IMR-90 (cell line): ENCODE data around the gene DCAF8L2. TPM values are rescaled to one million over a fixed set of nuclear protein-coding genes. Genes with fewer than 3 reads are reported as not detected.

ENCODE experiments used
- ATAC-seq: fragments of 200-7000 bp; cut with Tn5 transposase; 2 replicates; pipeline ENCODE4 v1.9.1; 2020; ENCODE audit warnings: low read depth, mild to moderate bottlenecking, moderate library complexity
- BruUV-seq: library from RNA; stranded (reverse); fragments of 400-500 nt; replicated peaks from 2 replicates; lab custom pipeline; 2021; lab: Mats Ljungman, UMichigan
- CTCF ChIA-PET: fragments of 300-600 bp; formaldehyde crosslinking; extraction: SDS; loops from one replicate; lab custom pipeline; 2021; ENCODE audit warnings: antibody characterized with exemption; lab: Yijun Ruan, JAX
- POLR2A ChIA-PET: fragments of 300-600 bp; sonication (Branson Sonifier 250); formaldehyde crosslinking; loops from one replicate; lab custom pipeline; 2022; ENCODE audit warnings: antibody characterized with exemption; ENCODE audit not compliant: unreplicated experiment; lab: Charles Lee
- DNase-seq: peaks from one replicate; pipeline ENCODE4 v3.0.0; 2013
- H2AFZ ChIP-seq: replicated peaks from 2 replicates; pipeline ENCODE3; 2013; ENCODE audit warnings: low read length, mild to moderate bottlenecking; ENCODE audit not compliant: poor library complexity
- H2AK5ac ChIP-seq: 2 replicates; pipeline ENCODE4 v1.6.1; 2013; ENCODE audit warnings: low read depth, low read length, inconsistent platforms
- H2AK9ac ChIP-seq: replicated peaks from 2 replicates; pipeline ENCODE3; 2013; ENCODE audit warnings: mild to moderate bottlenecking, low read depth, low read length, moderate library complexity; ENCODE audit not compliant: poor library complexity
- H2BK120ac ChIP-seq: 2 replicates; pipeline ENCODE4 v1.6.1; 2013; ENCODE audit warnings: low read depth, low read length, inconsistent platforms
- H2BK15ac ChIP-seq: 3 replicates; pipeline ENCODE4 v1.6.1; 2013; ENCODE audit warnings: low read depth, low read length, inconsistent platforms
- H2BK20ac ChIP-seq: 2 replicates; pipeline ENCODE4 v1.6.1; 2013; ENCODE audit warnings: low read depth, mild to moderate bottlenecking, inconsistent platforms, low read length, moderate library complexity
- H2BK5ac ChIP-seq: 2 replicates; pipeline ENCODE4 v1.6.1; 2013; ENCODE audit warnings: mild to moderate bottlenecking, low read depth, low read length, inconsistent platforms; ENCODE audit not compliant: poor library complexity, severe bottlenecking
- H3K14ac ChIP-seq: replicated peaks from 2 replicates; pipeline ENCODE4 v1.6.1; 2013; ENCODE audit warnings: low read depth, low read length, inconsistent platforms
- H3K18ac ChIP-seq: 2 replicates; pipeline ENCODE4 v1.6.1; 2013; ENCODE audit warnings: low read depth, low read length, control low read depth
- H3K23ac ChIP-seq: 2 replicates; pipeline ENCODE4 v1.6.1; 2013; ENCODE audit warnings: low read depth, low read length, inconsistent platforms
- H3K27ac ChIP-seq: 2 replicates; pipeline ENCODE4 v1.5.1; 2013; ENCODE audit warnings: mild to moderate bottlenecking, control low read depth, low read length; ENCODE audit not compliant: insufficient read depth
- H3K27me3 ChIP-seq: 2 replicates; pipeline ENCODE4 v1.6.1; 2013; ENCODE audit warnings: low read length; ENCODE audit not compliant: control insufficient read depth, insufficient read depth
- H3K36me3 ChIP-seq: 2 replicates; pipeline ENCODE4 v1.6.1; 2013; ENCODE audit warnings: low read length, mixed read lengths; ENCODE audit not compliant: control insufficient read depth, insufficient read depth
- H3K4ac ChIP-seq: 2 replicates; pipeline ENCODE4 v1.6.1; 2013; ENCODE audit warnings: low read depth, low read length, inconsistent platforms
- H3K4me1 ChIP-seq: 2 replicates; pipeline ENCODE4 v1.6.1; 2013; ENCODE audit warnings: low read length, mixed read lengths; ENCODE audit not compliant: control insufficient read depth, insufficient read depth
- H3K4me2 ChIP-seq: 2 replicates; pipeline ENCODE4 v1.6.1; 2013; ENCODE audit warnings: low read depth, mild to moderate bottlenecking, control low read depth, low read length, moderate library complexity
- H3K4me3 ChIP-seq: 2 replicates; pipeline ENCODE4 v1.5.1; 2013; ENCODE audit warnings: low read depth, mild to moderate bottlenecking, control low read depth, low read length, moderate library complexity; ENCODE audit not compliant: insufficient read depth
- H3K56ac ChIP-seq: 2 replicates; pipeline ENCODE4 v1.6.1; 2013; ENCODE audit warnings: low read length, inconsistent platforms; ENCODE audit not compliant: insufficient read depth; ENCODE audit errors: extremely low read depth
- H3K79me1 ChIP-seq, 2 experiments: 2 replicates each; pipeline ENCODE4 v1.6.1; 2013; ENCODE audit warnings: low read length in 2 of 2, inconsistent platforms in 1 of 2, low read depth in 1 of 2
- H3K9ac ChIP-seq: 2 replicates; pipeline ENCODE4 v1.6.1; 2013; ENCODE audit warnings: low read depth, low read length, control low read depth
- H3K9me1 ChIP-seq: 2 replicates; pipeline ENCODE4 v1.6.1; 2013; ENCODE audit warnings: low read length, inconsistent platforms; ENCODE audit not compliant: insufficient read depth
- H3K9me3 ChIP-seq: 2 replicates; pipeline ENCODE4 v1.6.1; 2013; ENCODE audit warnings: low read length; ENCODE audit not compliant: control insufficient read depth, insufficient read depth
- H4K20me1 ChIP-seq: 2 replicates; pipeline ENCODE4 v1.6.1; 2013; ENCODE audit warnings: low read length, inconsistent platforms; ENCODE audit not compliant: insufficient read depth
- H4K5ac ChIP-seq: 2 replicates; pipeline ENCODE4 v1.6.1; 2013; ENCODE audit warnings: mild to moderate bottlenecking, low read depth, low read length, control low read depth
- H4K8ac ChIP-seq, 2 experiments: 2 replicates each; pipeline ENCODE4 v1.6.1; 2013; ENCODE audit warnings: low read depth in 2 of 2, low read length in 2 of 2, control low read depth in 1 of 2, inconsistent platforms in 1 of 2
- H4K91ac ChIP-seq: 2 replicates; pipeline ENCODE4 v1.6.1; 2013; ENCODE audit warnings: low read depth, low read length, inconsistent platforms; ENCODE audit not compliant: insufficient read depth
- BHLHE40 ChIP-seq: fragments of 150-350 bp; IDR thresholded peaks from 2 replicates; pipeline ENCODE4 v1.6.1; 2016; ENCODE audit warnings: mild to moderate bottlenecking, low read depth, low read length
- CEBPB ChIP-seq: IDR thresholded peaks from 2 replicates; pipeline ENCODE4 v1.6.1; 2012; ENCODE audit warnings: low read depth, low read length, improper control_type of control experiment
- CHD1 ChIP-seq: IDR thresholded peaks from 2 replicates; pipeline ENCODE4 v1.6.1; 2012; ENCODE audit warnings: low read depth, low read length, improper control_type of control experiment
- CTCF ChIP-seq: conservative IDR thresholded peaks from 2 replicates; pipeline ENCODE4 v1.5.1; 2012; ENCODE audit warnings: mild to moderate bottlenecking, low read depth, low read length, improper control_type of control experiment
- FOS ChIP-seq: fragments of 150-350 bp; IDR thresholded peaks from 2 replicates; pipeline ENCODE4 v1.6.1; 2016; ENCODE audit warnings: low read depth, low read length
- MAFK ChIP-seq: IDR thresholded peaks from 2 replicates; pipeline ENCODE4 v1.6.1; 2012; ENCODE audit warnings: low read depth, low read length, improper control_type of control experiment
- MAZ ChIP-seq: IDR thresholded peaks from 2 replicates; pipeline ENCODE4 v1.6.1; 2012; ENCODE audit warnings: low read depth, mild to moderate bottlenecking, low read length, improper control_type of control experiment, moderate library complexity, borderline replicate concordance
- MXI1 ChIP-seq: IDR thresholded peaks from 2 replicates; pipeline ENCODE4 v1.6.1; 2012; ENCODE audit warnings: low read depth, mild to moderate bottlenecking, low read length, moderate library complexity, borderline replicate concordance
- NFE2L2 ChIP-seq: fragments of 150-350 bp; IDR thresholded peaks from 2 replicates; pipeline ENCODE4 v1.6.1; 2016; ENCODE audit warnings: low read depth, mild to moderate bottlenecking, low read length
- POLR2A ChIP-seq: IDR thresholded peaks from 2 replicates; pipeline ENCODE4 v1.6.1; 2012; ENCODE audit warnings: mild to moderate bottlenecking, low read depth, low read length
- RAD21 ChIP-seq: IDR thresholded peaks from 2 replicates; pipeline ENCODE4 v1.6.1; 2012; ENCODE audit warnings: low read length, improper control_type of control experiment
- RCOR1 ChIP-seq: IDR thresholded peaks from 2 replicates; pipeline ENCODE4 v1.6.1; 2012; ENCODE audit warnings: mild to moderate bottlenecking, low read length, improper control_type of control experiment; ENCODE audit not compliant: insufficient replicate concordance
- RFX5 ChIP-seq: IDR thresholded peaks from 2 replicates; pipeline ENCODE4 v1.8.0; 2012; ENCODE audit warnings: low read depth, mild to moderate bottlenecking, low read length, moderate library complexity
- WGBS, 2 experiments: methylation state at CpG; one replicate each; pipeline versions ENCODE4 v1.1.5 to v1.1.7; 2013; ENCODE audit warnings: missing lambda C conversion rate in 2 of 2; ENCODE audit not compliant: insufficient read length in 1 of 2; ENCODE audit errors: extremely low coverage in 2 of 2; 5-methylcytosine and 5-hydroxymethylcytosine counted together
- dilution Hi-C: fragments of 300-500 bp; cut with HindIII; formaldehyde crosslinking; loops from one replicate; pipeline ENCODE4 v1.14.3; 2018; ENCODE audit warnings: low sequenced_read_pairs; ENCODE audit not compliant: unreplicated experiment
- in situ Hi-C: fragments of 300-500 bp; cut with MboI; formaldehyde crosslinking; loops from 3 replicates; pipeline ENCODE4 v1.14.3; 2019; ENCODE audit warnings: low sequenced_read_pairs, inconsistent platforms, mixed read lengths
- intact Hi-C: fragments of 100-400 bp; cut with micrococcal nuclease; formaldehyde crosslinking; loops from 2 replicates; pipeline ENCODE4 v1.10.0; 2022
- polyA plus RNA-seq, 3 experiments: library from polyadenylated mRNA; depleted of rRNA; stranded (reverse); fragments of >200 nt; gene quantifications; 2 replicates each; pipeline ENCODE4 v1.2.3, GENCODE V29; 2012; ENCODE audit warnings: low replicate concordance in 1 of 3
- total RNA-seq: library from RNA; depleted of rRNA; stranded (reverse); fragments of >200 nt; gene quantifications from 2 replicates; pipeline ENCODE4 v1.2.3, GENCODE V29; 2012
- TF ChIP-seq, protein P1 (sequence below): fragments of 150-350 bp; IDR thresholded peaks from 2 replicates; pipeline ENCODE4 v1.6.1; 2016; ENCODE audit warnings: low read depth, mild to moderate bottlenecking, low read length, moderate library complexity, borderline replicate concordance
- TF ChIP-seq, protein P2 (sequence below): fragments of 150-350 bp; IDR thresholded peaks from 2 replicates; pipeline ENCODE4 v1.6.1; 2017; ENCODE audit warnings: mild to moderate bottlenecking, antibody characterized with exemption, low read length, low read depth

Gene DCAF8L2
- total and polyA plus RNA-seq, 2 of the 4 experiments (the other 2 are of a cell fraction) = not detected

DNA sequence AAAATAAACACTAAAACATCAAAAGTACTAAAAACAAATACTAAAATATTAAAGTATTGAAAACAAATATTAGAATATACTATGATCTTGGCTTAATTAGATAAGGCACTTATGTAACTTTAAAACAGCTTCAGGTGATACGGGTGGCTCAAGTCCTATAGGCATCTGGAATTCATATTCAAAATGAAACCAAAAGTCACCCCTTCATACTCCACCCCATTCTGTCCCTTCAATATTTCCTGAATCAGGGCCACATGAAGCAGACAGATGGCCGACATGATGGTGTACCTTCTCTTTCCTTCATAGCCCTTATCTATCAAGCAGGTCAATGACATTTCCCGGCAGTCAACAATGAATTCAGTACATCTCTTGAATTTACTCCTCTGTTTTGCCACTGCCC lies 145.8 kb downstream of the DCAF8L2 start:
- H3K4ac ChIP-seq = no peak overlapping the region
- no peak overlapping the region for H2BK15ac ChIP-seq
- ChIA-PET CTCF (no interaction called here), POLR2A (no interaction called here)
- 75% methylated on average over 2 of the region's 3 CpGs; no CpG with 5 or more reads in 1 of the 2 experiments for WGBS, 2 experiments
- H4K8ac ChIP-seq = no peak overlapping the region
- intact Hi-C loops (no loop called here), dilution Hi-C loops (no loop called here), in situ Hi-C loops (no loop called here)
- no peaks in the 10 kb centered on the region for H4K20me1 ChIP-seq
- no peak overlapping the region for H3K9ac ChIP-seq
- H2BK5ac ChIP-seq = no peak overlapping the region
- H3K18ac ChIP-seq = no peak overlapping the region
- H3K79me1 ChIP-seq = no peaks in the 10 kb centered on the region
- no peak overlapping the region for H2AK5ac ChIP-seq
- ATAC-seq = no peak
- H3K4me3 ChIP-seq = no peak overlapping the region
- TF ChIP-seq, protein P1, sequence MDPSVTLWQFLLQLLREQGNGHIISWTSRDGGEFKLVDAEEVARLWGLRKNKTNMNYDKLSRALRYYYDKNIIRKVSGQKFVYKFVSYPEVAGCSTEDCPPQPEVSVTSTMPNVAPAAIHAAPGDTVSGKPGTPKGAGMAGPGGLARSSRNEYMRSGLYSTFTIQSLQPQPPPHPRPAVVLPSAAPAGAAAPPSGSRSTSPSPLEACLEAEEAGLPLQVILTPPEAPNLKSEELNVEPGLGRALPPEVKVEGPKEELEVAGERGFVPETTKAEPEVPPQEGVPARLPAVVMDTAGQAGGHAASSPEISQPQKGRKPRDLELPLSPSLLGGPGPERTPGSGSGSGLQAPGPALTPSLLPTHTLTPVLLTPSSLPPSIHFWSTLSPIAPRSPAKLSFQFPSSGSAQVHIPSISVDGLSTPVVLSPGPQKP = no peak
- TF ChIP-seq RCOR1 (no peak), POLR2A (no peak), CEBPB (no peak), MXI1 (no peak), CTCF (no peak), FOS (no peak), CHD1 (no peak), MAZ (no peak), RAD21 (no peak), MAFK (no peak), BHLHE40 (no peak), NFE2L2 (no peak), RFX5 (no peak)
- TF ChIP-seq, protein P2, sequence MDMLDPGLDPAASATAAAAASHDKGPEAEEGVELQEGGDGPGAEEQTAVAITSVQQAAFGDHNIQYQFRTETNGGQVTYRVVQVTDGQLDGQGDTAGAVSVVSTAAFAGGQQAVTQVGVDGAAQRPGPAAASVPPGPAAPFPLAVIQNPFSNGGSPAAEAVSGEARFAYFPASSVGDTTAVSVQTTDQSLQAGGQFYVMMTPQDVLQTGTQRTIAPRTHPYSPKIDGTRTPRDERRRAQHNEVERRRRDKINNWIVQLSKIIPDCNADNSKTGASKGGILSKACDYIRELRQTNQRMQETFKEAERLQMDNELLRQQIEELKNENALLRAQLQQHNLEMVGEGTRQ = no peak
- H3K9me3 ChIP-seq = no peaks in the 10 kb centered on the region
- no peak overlapping the region for H3K4me2 ChIP-seq
- H2AK9ac ChIP-seq = no peak overlapping the region
- no peak for DNase-seq
- no TSS peak for BruUV-seq
- no peaks in the 10 kb centered on the region for H3K9me1 ChIP-seq
- H3K36me3 ChIP-seq = no peaks in the 10 kb centered on the region
- H3K14ac ChIP-seq = no peak overlapping the region
- H4K5ac ChIP-seq = no peak overlapping the region
- no peak overlapping the region for H3K27ac ChIP-seq
- H3K56ac ChIP-seq = no peak overlapping the region
- no peak overlapping the region for H3K23ac ChIP-seq
- H2BK20ac ChIP-seq = no peak overlapping the region
- H3K27me3 ChIP-seq = no peaks in the 10 kb centered on the region
- H2AFZ ChIP-seq = no peak overlapping the region
- no peak overlapping the region for H4K91ac ChIP-seq
- no peaks in the 10 kb centered on the region for H3K4me1 ChIP-seq
- H2BK120ac ChIP-seq = no peak overlapping the region
